H1 (cell line): ENCODE measurements around the gene URB2. TPM values are rescaled to one million over a fixed set of nuclear protein-coding genes. Genes with fewer than 3 reads are reported as not detected.

Experiments used
- RFX5 ChIP-seq: IDR thresholded peaks from 2 replicates; pipeline ENCODE4 v1.6.1; 2011; ENCODE audit warnings: low read depth, low read length, improper control_type of control experiment, borderline replicate concordance
- SIN3A ChIP-seq, 2 experiments: IDR thresholded peaks in 1 of 2; conservative IDR thresholded peaks in 1 of 2; 2 replicates each; pipeline ENCODE4 v1.6.1; 2011 to 2012; ENCODE audit warnings: low read length in 2 of 2, improper control_type of control experiment in 1 of 2, low read depth in 1 of 2, mild to moderate bottlenecking in 1 of 2
- SP2 ChIP-seq: IDR thresholded peaks from 2 replicates; pipeline ENCODE4 v1.6.1; 2012; ENCODE audit warnings: mild to moderate bottlenecking, low read length, inconsistent platforms
- polyA plus RNA-seq, 7 experiments: library from polyadenylated mRNA; depleted of rRNA in 3 of 7; stranded (reverse) in 5 of 7; unstranded in 2 of 7; fragments of >200 nt in 5 of 7; fragments of 200-250 nt in 2 of 7; gene quantifications; 1 replicate in 5 of 7; 2 replicates in 1 of 7; 4 replicates in 1 of 7; pipeline versions ENCODE4 v1.2.1 to v1.2.3, GENCODE V29; 2011 to 2013; ENCODE audit warnings: missing spikeins in 2 of 7, mixed read lengths in 2 of 7
- total RNA-seq: library from RNA; stranded (reverse); fragmentation: NEBNext Ultra II Directional; extraction: Animal tissue kit (Norgen Biotek cat#: 25700); gene quantifications from 2 replicates; pipeline ENCODE4 v1.2.1, GENCODE V29; 2021

The URB2 gene
- total and polyA plus RNA-seq, 2 of the 8 experiments (the other 6 are each of a cell fraction or from before 2014, with no cell fraction given) = 13.7 to 33.0 TPM

- TF ChIP-seq SP2 (no peak), RFX5 (no peak), SIN3A (conservative IDR thresholded peaks at IDR 0.05 in 1 of 2, IDR thresholded peaks at IDR 0.05 in 1 of 2; ENCODE audit: low read depth in 1 of 2, low read length in 2 of 2) (no peak)
Observed at GRCh38 chr1:229627003-229627402, 956 bp downstream of the URB2 start (continued).
